Measurements from ENCODE around the gene CBX4.

CBX4 gene

DNA sequence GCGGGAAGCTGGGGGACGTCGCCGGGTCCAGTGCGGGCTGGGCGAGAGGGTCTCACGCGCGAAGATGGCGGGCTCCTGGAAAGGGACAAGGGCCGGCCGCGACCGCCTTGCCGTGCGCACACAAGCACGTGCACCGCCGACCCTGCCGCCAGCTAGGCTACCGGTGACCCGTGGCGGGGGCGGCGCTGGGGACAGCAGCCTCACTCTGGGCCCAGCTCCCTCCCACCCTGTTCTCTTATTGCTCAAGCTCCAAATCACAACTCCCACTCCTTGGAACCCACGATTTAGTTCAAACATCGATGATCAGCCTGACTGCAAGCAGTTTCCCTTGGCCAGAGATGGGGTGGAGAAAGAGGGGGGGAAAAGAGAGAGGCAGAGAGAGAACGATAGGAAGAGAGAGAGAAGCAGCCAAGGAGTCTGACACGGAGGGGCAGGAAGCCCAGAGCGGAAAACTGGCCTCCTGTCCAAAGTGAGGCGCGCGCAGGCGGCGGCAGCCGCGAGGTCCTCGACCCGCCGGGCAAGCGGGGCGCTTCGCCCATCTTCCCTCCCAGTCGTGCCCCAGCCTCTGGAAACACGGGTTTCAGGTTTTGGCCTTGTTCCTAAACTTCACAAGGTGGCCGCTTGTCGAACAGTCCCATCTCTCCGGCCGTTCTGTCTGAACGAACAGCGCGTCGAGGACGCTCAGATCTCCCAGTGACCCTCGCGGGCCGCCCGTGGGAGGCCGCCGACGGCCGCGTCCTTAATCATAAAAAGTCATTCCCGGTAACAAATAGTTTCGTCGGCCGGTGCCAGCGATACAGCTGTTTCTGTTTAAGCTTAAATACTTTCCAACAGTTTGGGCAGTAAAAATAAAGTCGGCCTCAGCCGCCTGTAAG lies 40.7 kb downstream of the CBX4 start:
- H3K4me3 ChIP-seq (ENCODE audit: low read length): no peak overlapping the region; the same call in 1 of the 2 replicates
- TF ChIP-seq, protein P1, sequence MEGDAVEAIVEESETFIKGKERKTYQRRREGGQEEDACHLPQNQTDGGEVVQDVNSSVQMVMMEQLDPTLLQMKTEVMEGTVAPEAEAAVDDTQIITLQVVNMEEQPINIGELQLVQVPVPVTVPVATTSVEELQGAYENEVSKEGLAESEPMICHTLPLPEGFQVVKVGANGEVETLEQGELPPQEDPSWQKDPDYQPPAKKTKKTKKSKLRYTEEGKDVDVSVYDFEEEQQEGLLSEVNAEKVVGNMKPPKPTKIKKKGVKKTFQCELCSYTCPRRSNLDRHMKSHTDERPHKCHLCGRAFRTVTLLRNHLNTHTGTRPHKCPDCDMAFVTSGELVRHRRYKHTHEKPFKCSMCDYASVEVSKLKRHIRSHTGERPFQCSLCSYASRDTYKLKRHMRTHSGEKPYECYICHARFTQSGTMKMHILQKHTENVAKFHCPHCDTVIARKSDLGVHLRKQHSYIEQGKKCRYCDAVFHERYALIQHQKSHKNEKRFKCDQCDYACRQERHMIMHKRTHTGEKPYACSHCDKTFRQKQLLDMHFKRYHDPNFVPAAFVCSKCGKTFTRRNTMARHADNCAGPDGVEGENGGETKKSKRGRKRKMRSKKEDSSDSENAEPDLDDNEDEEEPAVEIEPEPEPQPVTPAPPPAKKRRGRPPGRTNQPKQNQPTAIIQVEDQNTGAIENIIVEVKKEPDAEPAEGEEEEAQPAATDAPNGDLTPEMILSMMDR (conservative IDR thresholded peaks at IDR 0.05; ENCODE audit: low read length): no peak
- DNase-seq (ENCODE audit: low read depth): peak; percentile 64

DNA sequence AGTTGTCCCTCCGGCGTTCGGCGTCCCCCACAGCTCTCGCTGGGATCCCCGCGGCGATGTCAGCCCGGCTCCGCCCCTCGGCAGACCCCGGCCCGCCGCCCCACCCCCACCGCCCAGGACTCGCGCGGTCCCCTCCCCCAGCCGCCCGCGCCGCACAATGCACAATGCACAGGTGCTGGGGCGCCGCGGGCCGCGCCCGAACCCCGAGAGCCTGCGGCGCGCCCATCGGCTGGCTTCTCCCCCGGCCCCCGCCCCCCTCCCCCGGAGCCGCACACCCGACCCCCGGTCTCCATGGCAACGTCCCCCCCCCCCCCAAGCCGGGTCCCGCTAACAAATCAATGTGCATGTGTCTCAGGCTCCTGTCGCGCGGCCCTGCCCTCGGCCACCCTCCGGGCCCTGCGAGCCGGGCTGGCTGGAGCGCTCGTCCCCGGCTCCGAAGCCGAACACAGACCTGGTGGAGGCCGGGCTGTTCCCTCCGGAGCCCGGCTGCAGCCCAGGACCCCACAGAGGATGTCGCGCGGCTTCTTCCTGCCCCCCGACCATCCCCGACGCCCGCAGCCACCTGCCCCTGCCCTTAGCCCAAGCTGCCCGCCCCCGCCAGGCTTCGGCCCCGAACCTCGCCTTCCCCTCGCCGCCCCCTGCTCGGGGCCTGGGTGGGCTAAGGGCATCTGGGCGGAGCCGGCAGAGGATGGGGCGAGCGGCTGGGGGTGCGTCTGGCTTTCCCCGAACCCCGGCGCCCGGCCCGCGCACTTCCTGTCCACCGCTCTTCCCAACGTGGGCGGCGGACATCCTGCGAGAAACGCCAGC lies 41.5 kb downstream of the CBX4 start:
- TF ChIP-seq, protein P1 (conservative IDR thresholded peaks at IDR 0.05; ENCODE audit: low read length): no peak
- H3K4me3 ChIP-seq (ENCODE audit: low read length): peak overlapping the region; percentile 56
- DNase-seq (ENCODE audit: low read depth): no peak

DNA sequence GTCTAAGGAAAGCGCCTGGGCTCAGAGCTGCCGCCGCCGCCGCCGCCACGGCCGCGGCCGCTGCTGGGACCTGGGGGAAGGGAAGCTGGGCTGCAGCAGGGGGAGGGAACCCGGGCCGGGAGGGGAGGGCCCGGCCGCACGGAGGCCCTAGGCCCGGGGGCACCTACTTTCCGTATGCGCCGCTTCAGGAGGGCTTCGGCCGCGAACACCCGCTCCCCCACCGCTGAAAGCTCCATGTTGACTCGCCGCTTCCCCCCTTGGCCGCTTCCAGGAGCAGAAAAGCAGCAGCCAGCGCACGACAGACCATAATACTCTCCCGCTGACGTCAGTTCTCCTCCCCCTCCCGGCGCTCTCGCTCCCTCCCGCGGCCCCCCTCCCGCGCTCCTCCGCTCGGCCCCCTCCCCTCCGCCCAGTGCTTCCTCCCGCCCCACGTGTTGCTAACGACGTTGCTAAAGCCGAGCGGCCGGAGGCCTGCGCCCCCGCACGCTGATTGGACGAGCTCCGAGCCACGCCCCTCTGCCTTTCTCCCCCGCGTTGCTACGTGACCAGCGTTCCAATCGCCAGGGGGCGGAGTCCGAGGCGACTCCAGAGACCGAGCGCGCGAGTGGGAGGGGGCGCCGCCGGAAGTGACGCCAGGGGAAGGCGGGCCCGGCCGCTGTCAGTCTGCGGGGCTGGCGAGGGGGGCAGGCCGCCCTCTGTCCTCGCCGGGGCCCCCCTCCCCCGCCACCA lies 42.3 kb downstream of the CBX4 start, which contains the start of gene CBX8:
Gene CBX8 (minus strand): TSS at position 315 of the 729 bp plus-strand sequence. CDS start 79 bp downstream, at position 236.
- DNase-seq (ENCODE audit: low read depth): peak; percentile 99
- H3K4me3 ChIP-seq (ENCODE audit: low read length): peak within 1 kb of the TSS; percentile 82
- TF ChIP-seq, protein P1 (conservative IDR thresholded peaks at IDR 0.05; ENCODE audit: low read length): no peak

DNA sequence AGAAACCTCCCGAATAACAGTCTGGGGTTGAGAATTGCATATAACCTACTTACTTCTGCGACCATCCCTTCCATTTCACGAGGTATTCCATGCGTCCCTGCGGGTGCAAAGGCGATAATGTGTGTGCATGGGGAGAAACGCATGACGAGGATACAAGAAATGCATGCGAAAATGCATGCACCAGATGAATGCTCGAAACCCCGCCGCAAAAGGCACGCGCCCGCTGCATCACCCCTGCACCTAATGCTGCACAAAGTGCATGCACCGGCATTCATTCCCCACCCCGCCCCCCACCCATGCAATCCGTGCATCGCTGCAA lies 42.8 kb downstream of the CBX4 start:
- H3K4me3 ChIP-seq (ENCODE audit: low read length): peak overlapping the region; percentile 82
- DNase-seq (ENCODE audit: low read depth): no peak
- TF ChIP-seq, protein P1 (conservative IDR thresholded peaks at IDR 0.05; ENCODE audit: low read length): no peak

DNA sequence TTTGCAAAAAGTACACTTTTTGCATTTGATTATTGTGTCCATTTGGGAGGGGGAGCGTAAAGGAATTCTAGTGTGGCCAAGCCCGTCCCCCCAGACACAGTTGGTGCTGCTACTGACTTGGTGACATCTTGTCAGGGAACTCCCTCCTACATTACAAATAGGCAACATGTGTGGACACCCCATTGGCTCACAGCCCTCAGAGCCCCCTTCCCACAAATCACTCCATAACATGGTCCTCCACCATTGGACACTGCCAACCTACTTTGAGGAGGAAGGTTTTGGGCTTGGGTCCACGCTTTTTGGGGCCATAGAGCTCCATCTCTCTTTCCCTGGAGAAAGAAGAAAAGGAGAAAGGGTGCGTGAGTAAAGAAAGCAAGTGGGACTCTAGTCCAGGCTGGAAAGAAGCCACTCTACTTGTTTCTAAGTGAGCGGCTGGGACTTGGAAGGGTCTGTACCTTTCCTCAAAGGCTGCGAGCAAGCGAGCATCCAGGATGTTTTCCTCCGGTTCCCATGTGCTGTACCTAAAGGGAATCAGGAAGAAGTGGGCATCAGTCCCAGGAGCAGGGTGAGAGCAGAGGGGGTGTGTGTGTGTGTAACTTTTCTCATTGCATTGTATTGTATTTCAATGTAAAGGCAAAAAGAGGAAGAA lies 43.3 kb downstream of the CBX4 start:
- no peak for DNase-seq (ENCODE audit: low read depth)
- H3K4me3 ChIP-seq (ENCODE audit: low read length): peak overlapping the region; percentile 82
- TF ChIP-seq, protein P1 (conservative IDR thresholded peaks at IDR 0.05; ENCODE audit: low read length): no peak

DNA sequence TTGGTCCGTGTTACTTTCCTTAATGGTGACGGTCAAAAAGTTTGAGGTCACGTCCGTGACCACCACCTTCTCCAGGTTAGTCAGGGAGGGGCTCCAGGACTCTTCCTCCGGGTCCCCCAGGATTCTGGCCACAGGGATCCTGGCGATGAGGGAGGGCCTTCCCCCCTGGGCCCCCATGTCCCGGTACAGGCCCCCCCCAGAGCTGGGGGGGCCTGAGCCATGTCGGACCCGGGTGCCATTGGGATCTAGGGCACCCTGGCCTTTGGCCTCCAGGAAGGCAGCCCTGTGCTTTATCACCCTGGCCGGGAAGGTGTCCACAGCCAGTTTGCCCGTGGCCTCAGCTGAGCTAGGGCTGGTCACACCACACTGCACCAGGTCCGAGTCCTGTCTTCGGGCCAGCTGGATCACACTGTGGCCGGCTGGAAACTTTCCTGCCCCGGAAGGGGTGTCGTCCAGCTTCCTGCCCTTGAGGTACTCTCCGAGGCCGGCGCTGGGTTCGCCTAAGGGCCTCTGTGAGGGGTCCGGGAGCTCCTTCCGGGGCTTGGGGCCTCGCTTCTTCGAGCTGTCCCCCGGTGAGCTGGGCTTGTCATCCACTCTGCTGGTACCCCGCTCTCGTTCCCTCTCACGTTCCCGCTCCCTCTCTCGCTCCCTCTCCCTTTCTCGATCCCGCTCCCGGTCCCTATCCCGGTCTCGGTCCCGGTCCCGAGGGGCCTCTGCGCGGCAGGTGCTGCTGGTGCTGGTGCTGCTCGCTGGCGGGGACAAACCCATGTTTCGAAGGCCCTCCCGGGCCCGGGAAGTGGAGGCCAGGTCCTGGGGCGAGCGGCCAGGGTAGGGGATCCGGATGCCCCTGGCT lies 44.4 kb downstream of the CBX4 start:
- TF ChIP-seq, protein P1 (conservative IDR thresholded peaks at IDR 0.05; ENCODE audit: low read length): no peak
- no peak for DNase-seq (ENCODE audit: low read depth)
- peak overlapping the region; percentile 20 for H3K4me3 ChIP-seq (ENCODE audit: low read length)
